ENCODE measurements around the gene SEPTIN5.

The SEPTIN5 gene

DNA sequence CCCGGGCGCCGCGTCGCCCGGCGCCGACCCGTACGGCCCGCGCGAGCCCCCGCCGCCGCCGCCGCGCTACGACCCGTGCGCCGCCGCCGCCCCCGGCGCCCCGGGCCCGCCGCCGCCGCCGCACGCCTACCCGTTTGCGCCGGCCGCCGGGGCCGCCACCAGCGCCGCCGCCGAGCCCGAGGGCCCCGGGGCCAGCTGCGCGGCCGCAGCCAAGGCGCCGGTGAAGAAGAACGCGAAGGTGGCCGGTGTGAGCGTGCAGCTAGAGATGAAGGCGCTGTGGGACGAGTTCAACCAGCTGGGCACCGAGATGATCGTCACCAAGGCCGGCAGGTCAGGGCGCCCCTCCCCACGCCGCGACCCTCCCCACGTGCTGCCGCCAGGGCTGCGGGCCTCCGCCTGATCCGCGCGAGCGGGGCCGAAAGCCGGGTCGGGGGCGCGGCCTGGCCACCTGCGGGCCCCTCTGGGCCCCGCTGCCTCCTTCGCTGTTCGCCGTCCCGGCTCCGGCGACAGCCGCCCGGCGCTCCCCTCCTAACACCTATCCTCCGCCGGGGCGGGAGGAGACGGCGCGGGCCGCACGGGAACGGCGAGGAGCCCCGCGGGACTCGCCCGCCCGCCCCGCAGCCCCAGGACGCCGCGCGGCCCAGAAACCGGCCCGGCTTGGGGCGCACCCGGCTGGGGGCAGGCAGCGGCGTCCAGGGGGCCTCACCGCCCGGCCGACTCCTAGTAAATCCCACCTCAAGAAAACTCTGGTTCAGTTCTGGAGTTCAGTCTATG, 46.8 kb downstream of the SEPTIN5 start:
- H3K9ac ChIP-seq (ENCODE audit: low read length): no peak overlapping the region
- peaks cover 9% of the 10 kb centered on the region for H3K4me1 ChIP-seq (ENCODE audit: control insufficient read depth, insufficient read depth, low read length)
- peaks cover 92% of the 10 kb centered on the region for H3K27me3 ChIP-seq (ENCODE audit: control insufficient read depth, insufficient read depth, low read length)
- no peaks in the 10 kb centered on the region for H3K9me3 ChIP-seq (ENCODE audit: control insufficient read depth, low read length)
- no peaks in the 10 kb centered on the region for H3K36me3 ChIP-seq (ENCODE audit: control insufficient read depth, insufficient read depth, low read length)
- H3K4me3 ChIP-seq (ENCODE audit: low read length): no peak overlapping the region

DNA sequence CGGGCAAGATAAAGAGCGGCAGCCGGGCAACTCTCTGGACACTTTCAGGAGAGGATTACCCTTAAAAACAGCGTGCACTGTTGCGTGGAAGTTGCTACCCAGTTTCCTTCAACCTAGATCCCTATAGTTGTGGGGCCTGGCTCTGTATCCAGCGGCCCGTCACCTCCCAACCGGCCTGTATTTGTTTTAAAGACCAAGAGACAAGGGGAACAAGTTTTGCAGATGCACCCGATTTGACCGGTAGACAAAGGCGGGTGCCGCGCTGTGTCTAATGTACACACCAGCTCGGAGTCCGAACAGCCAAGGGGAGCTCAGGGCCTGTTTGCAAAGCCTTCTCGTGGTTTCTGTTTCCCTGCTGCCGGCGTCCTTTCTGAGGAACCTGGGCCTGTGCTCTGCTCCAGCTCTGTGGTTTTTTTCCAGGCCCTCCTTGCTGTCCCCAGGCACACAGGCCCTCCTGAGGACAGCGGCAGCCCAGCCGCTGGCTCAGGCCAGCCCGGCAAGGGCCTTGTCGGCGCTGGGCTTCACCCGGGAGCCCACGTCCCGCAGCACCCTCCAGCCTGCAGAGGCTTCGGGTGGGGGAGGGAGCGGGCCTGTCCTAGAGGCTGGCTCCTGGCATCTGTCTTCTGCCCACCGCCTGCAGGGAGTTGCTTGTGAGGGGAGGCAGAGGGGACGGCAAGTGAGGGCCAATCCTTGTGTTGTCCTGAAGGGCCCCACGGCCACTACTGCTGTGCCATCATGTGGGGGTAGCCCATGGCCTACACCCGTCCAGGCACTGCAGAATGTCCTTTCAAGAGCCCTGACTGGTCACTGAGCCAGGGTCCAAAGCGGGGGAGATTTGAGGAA, 47.6 kb downstream of the SEPTIN5 start:
- peaks cover 92% of the 10 kb centered on the region for H3K27me3 ChIP-seq (ENCODE audit: control insufficient read depth, insufficient read depth, low read length)
- H3K9ac ChIP-seq (ENCODE audit: low read length): no peak overlapping the region
- no peaks in the 10 kb centered on the region for H3K36me3 ChIP-seq (ENCODE audit: control insufficient read depth, insufficient read depth, low read length)
- H3K4me3 ChIP-seq (ENCODE audit: low read length): no peak overlapping the region
- H3K9me3 ChIP-seq (ENCODE audit: control insufficient read depth, low read length): no peaks in the 10 kb centered on the region
- peaks cover 8% of the 10 kb centered on the region for H3K4me1 ChIP-seq (ENCODE audit: control insufficient read depth, insufficient read depth, low read length)

GRCh38 chr22:19762568-19763457, 48.5 kb downstream of the SEPTIN5 start:
- Histone ChIP-seq H3K9me3 (ENCODE audit: control insufficient read depth, low read length) (no peaks in the 10 kb centered on the region), H3K36me3 (ENCODE audit: control insufficient read depth, insufficient read depth, low read length) (no peaks in the 10 kb centered on the region), H3K4me3 (ENCODE audit: low read length) (no peak overlapping the region), H3K9ac (ENCODE audit: low read length) (no peak overlapping the region), H3K4me1 (ENCODE audit: control insufficient read depth, insufficient read depth, low read length) (peaks cover 10% of the 10 kb centered on the region), H3K27me3 (ENCODE audit: control insufficient read depth, insufficient read depth, low read length) (peaks cover 92% of the 10 kb centered on the region)

GRCh38 chr22:19763458-19764298, 49.4 kb downstream of the SEPTIN5 start:
- no peaks in the 10 kb centered on the region for H3K36me3 ChIP-seq (ENCODE audit: control insufficient read depth, insufficient read depth, low read length)
- H3K9ac ChIP-seq (ENCODE audit: low read length): no peak overlapping the region
- H3K4me1 ChIP-seq (ENCODE audit: control insufficient read depth, insufficient read depth, low read length): peaks cover 13% of the 10 kb centered on the region
- H3K9me3 ChIP-seq (ENCODE audit: control insufficient read depth, low read length): no peaks in the 10 kb centered on the region
- no peak overlapping the region for H3K4me3 ChIP-seq (ENCODE audit: low read length)
- H3K27me3 ChIP-seq (ENCODE audit: control insufficient read depth, insufficient read depth, low read length): peaks cover 92% of the 10 kb centered on the region

DNA sequence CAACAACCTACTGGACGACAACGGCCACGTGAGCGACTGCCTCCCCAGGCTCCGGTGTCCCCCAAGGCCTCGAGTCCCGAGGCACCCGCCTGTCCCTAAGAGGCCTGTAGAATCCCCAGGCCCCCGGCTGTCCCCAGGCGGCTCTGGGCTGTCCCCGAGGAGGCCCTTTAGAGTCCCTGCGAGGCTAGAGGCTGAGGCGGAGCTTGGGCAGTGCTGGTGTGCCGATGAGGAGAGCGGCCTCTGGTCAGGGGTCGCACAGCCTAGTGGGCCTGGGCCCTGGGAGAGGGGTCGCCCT, 49.9 kb downstream of the SEPTIN5 start:
- Histone ChIP-seq H3K4me3 (ENCODE audit: low read length) (no peak overlapping the region), H3K9ac (ENCODE audit: low read length) (no peak overlapping the region), H3K36me3 (ENCODE audit: control insufficient read depth, insufficient read depth, low read length) (no peaks in the 10 kb centered on the region), H3K9me3 (ENCODE audit: control insufficient read depth, low read length) (no peaks in the 10 kb centered on the region), H3K4me1 (ENCODE audit: control insufficient read depth, insufficient read depth, low read length) (peaks cover 13% of the 10 kb centered on the region), H3K27me3 (ENCODE audit: control insufficient read depth, insufficient read depth, low read length) (peaks cover 92% of the 10 kb centered on the region)

- peaks cover 92% of the 10 kb centered on the region for H3K27me3 ChIP-seq (ENCODE audit: control insufficient read depth, insufficient read depth, low read length)
- H3K9ac ChIP-seq (ENCODE audit: low read length): no peak overlapping the region
- no peaks in the 10 kb centered on the region for H3K36me3 ChIP-seq (ENCODE audit: control insufficient read depth, insufficient read depth, low read length)
- peaks cover 13% of the 10 kb centered on the region for H3K4me1 ChIP-seq (ENCODE audit: control insufficient read depth, insufficient read depth, low read length)
- H3K4me3 ChIP-seq (ENCODE audit: low read length): no peak overlapping the region
- no peaks in the 10 kb centered on the region for H3K9me3 ChIP-seq (ENCODE audit: control insufficient read depth, low read length)
Measured at GRCh38 chr22:19764636-19765476, 50.6 kb downstream of the SEPTIN5 start.

- H3K4me3 ChIP-seq (ENCODE audit: low read length): no peak overlapping the region
- peaks cover 95% of the 10 kb centered on the region for H3K27me3 ChIP-seq (ENCODE audit: control insufficient read depth, insufficient read depth, low read length)
- no peak overlapping the region for H3K9ac ChIP-seq (ENCODE audit: low read length)
- H3K36me3 ChIP-seq (ENCODE audit: control insufficient read depth, insufficient read depth, low read length): no peaks in the 10 kb centered on the region
- H3K9me3 ChIP-seq (ENCODE audit: control insufficient read depth, low read length): no peaks in the 10 kb centered on the region
- H3K4me1 ChIP-seq (ENCODE audit: control insufficient read depth, insufficient read depth, low read length): peaks cover 13% of the 10 kb centered on the region
Measured at GRCh38 chr22:19765477-19766239, 51.4 kb downstream of the SEPTIN5 start.

DNA sequence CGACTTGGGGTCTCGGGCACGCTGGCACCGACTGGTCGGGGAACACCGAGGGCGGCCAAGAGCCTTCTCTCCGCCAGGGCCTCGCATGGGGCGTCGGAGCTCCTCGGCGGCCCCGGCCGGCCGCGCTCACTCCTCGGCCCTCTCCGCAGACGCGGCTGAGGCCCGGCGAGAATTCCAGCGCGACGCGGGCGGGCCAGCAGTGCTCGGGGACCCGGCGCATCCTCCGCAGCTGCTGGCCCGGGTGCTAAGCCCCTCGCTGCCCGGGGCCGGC, 51.9 kb downstream of the SEPTIN5 start:
- H3K4me1 ChIP-seq (ENCODE audit: control insufficient read depth, insufficient read depth, low read length): peaks cover 13% of the 10 kb centered on the region
- no peak overlapping the region for H3K9ac ChIP-seq (ENCODE audit: low read length)
- H3K9me3 ChIP-seq (ENCODE audit: control insufficient read depth, low read length): no peaks in the 10 kb centered on the region
- H3K27me3 ChIP-seq (ENCODE audit: control insufficient read depth, insufficient read depth, low read length): peaks cover 98% of the 10 kb centered on the region
- no peak overlapping the region for H3K4me3 ChIP-seq (ENCODE audit: low read length)
- H3K36me3 ChIP-seq (ENCODE audit: control insufficient read depth, insufficient read depth, low read length): no peaks in the 10 kb centered on the region

DNA sequence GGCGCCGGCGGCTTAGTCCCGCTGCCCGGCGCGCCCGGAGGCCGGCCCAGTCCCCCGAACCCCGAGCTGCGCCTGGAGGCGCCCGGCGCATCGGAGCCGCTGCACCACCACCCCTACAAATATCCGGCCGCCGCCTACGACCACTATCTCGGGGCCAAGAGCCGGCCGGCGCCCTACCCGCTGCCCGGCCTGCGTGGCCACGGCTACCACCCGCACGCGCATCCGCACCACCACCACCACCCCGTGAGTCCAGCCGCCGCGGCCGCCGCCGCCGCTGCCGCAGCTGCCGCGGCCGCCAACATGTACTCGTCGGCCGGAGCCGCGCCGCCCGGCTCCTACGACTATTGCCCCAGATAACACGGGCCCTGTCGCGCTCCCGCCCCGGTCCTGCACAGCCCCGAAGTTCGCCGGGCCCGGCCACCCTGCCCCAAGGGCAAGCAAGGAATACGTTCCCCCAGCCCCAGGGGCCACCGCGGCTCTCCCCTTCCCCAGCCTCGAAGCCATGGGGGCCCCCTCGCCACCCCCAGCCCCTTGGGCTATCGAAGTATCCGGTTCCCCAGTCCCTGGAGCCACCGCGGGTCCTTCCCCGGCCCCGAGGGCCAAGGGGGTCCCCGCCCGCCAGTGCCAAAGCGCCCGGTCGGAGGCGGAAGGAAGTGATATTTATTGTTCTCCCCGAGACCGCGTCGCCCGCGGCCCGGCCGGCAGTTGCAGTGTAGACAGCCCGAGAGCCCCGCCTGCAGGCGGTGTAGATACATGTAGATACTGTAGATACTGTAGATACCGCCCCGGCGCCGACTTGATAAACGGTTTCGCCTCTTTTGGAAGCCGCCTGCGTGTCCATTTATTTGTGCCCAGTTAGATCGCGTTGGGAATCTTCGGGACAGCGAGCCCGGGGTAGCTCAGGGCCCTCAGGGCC, 52.5 kb downstream of the SEPTIN5 start:
- Histone ChIP-seq H3K4me1 (ENCODE audit: control insufficient read depth, insufficient read depth, low read length) (peaks cover 13% of the 10 kb centered on the region), H3K9ac (ENCODE audit: low read length) (no peak overlapping the region), H3K4me3 (ENCODE audit: low read length) (no peak overlapping the region), H3K36me3 (ENCODE audit: control insufficient read depth, insufficient read depth, low read length) (no peaks in the 10 kb centered on the region), H3K27me3 (ENCODE audit: control insufficient read depth, insufficient read depth, low read length) (peaks cover 94% of the 10 kb centered on the region), H3K9me3 (ENCODE audit: control insufficient read depth, low read length) (no peaks in the 10 kb centered on the region)

Measured in mucosa of stomach (tissue), 1 donor.